ENCODE results near the gene NLRP13. TPM values are rescaled to one million over a fixed set of nuclear protein-coding genes. Genes with fewer than 3 reads are reported as not detected.

NLRP13 gene
- total and polyA plus RNA-seq, 4 donors = not detected

- H3K9me3 ChIP-seq (ENCODE audit: control insufficient read depth in 4 of 4, insufficient read depth in 3 of 4, low read length in 3 of 4) = peaks cover 0 to 14% (median 1%) of the 10 kb centered on the region in 4 donors
- no peak overlapping the region for H3K9ac ChIP-seq (ENCODE audit: insufficient read depth in 1 of 2, low read length in 2 of 2)
- no peaks in the 10 kb centered on the region for H3K27me3 ChIP-seq (ENCODE audit: control insufficient read depth in 3 of 3, insufficient read depth in 3 of 3, low read length in 2 of 3)
- ATAC-seq (ENCODE audit: insufficient read depth, low FRiP score) = no peak
- no peak for DNase-seq
- no peak overlapping the region for H3K4me3 ChIP-seq
- H3K4me1 ChIP-seq (ENCODE audit: control insufficient read depth in 5 of 5, insufficient read depth in 5 of 5, low read length in 5 of 5) = no peaks in the 10 kb centered on the region
- no peak overlapping the region for H3K27ac ChIP-seq (ENCODE audit: low read depth in 1 of 2, low read length in 1 of 2)
- TF ChIP-seq CTCF (IDR thresholded peaks at IDR 0.05; ENCODE audit: control extremely low read depth, extremely low read depth) = no peak
- H3K36me3 ChIP-seq (ENCODE audit: control insufficient read depth in 4 of 4, insufficient read depth in 4 of 4, low read length in 4 of 4) = no peaks in the 10 kb centered on the region
- WGBS, 2 donors = 49 to 52% methylated on average over 9 of the region's 9 CpGs
These were observed 18.4 kb downstream of the NLRP13 start for GRCh38 chr19:55913643-55914268.

GRCh38 chr19:55912916-55913315 lies 19.2 kb downstream of the NLRP13 start:
- peaks cover 0 to 12% (median 0%) of the 10 kb centered on the region in 4 donors for H3K9me3 ChIP-seq (ENCODE audit: control insufficient read depth in 4 of 4, insufficient read depth in 3 of 4, low read length in 3 of 4)
- no peak overlapping the region for H3K4me3 ChIP-seq
- no peak overlapping the region for H3K9ac ChIP-seq (ENCODE audit: insufficient read depth in 1 of 2, low read length in 2 of 2)
- TF ChIP-seq CTCF (IDR thresholded peaks at IDR 0.05; ENCODE audit: control extremely low read depth, extremely low read depth) = no peak
- H3K27ac ChIP-seq (ENCODE audit: low read depth in 1 of 2, low read length in 1 of 2) = no peak overlapping the region
- no peak for DNase-seq
- WGBS, 2 donors = 86 to 90% methylated on average over 7 of the region's 7 CpGs
- no peak for ATAC-seq (ENCODE audit: insufficient read depth, low FRiP score)
- H3K4me1 ChIP-seq (ENCODE audit: control insufficient read depth in 5 of 5, insufficient read depth in 5 of 5, low read length in 5 of 5) = no peaks in the 10 kb centered on the region
- no peaks in the 10 kb centered on the region for H3K36me3 ChIP-seq (ENCODE audit: control insufficient read depth in 4 of 4, insufficient read depth in 4 of 4, low read length in 4 of 4)
- no peaks in the 10 kb centered on the region for H3K27me3 ChIP-seq (ENCODE audit: control insufficient read depth in 3 of 3, insufficient read depth in 3 of 3, low read length in 2 of 3)

DNA sequence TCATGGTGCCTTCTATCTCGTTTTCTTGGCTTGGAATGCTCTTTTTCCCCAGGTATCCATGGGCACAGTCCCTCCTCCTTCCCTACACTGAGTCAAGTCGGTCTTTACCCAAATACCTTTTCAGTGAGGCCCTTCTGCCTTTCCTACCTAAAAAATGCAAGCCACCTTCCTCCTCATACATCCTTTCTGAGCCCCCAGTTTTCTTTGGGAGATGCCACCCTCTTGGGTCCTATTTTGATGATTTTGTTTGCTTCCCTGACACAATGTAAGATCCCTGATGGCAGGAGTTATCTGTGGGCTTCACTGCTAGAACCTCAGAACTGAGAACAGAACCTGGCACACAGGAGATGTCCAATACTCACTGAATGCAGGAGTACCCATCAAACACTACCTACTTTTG lies 22.3 kb downstream of the NLRP13 start:
- 37 to 40% methylated on average over 2 of the region's 2 CpGs for WGBS, 2 donors
- Histone ChIP-seq H3K4me1 (ENCODE audit: control insufficient read depth in 5 of 5, insufficient read depth in 5 of 5, low read length in 5 of 5) (no peaks in the 10 kb centered on the region), H3K9ac (ENCODE audit: insufficient read depth in 1 of 2, low read length in 2 of 2) (no peak overlapping the region), H3K9me3 (ENCODE audit: control insufficient read depth in 4 of 4, insufficient read depth in 3 of 4, low read length in 3 of 4) (peaks cover 0 to 16% (median 3%) of the 10 kb centered on the region in 4 donors), H3K27me3 (ENCODE audit: control insufficient read depth in 3 of 3, insufficient read depth in 3 of 3, low read length in 2 of 3) (no peaks in the 10 kb centered on the region), H3K27ac (ENCODE audit: low read depth in 1 of 2, low read length in 1 of 2) (no peak overlapping the region), H3K4me3 (no peak overlapping the region), H3K36me3 (ENCODE audit: control insufficient read depth in 4 of 4, insufficient read depth in 4 of 4, low read length in 4 of 4) (no peaks in the 10 kb centered on the region)
- no peak for TF ChIP-seq CTCF (IDR thresholded peaks at IDR 0.05; ENCODE audit: control extremely low read depth, extremely low read depth)
- ATAC-seq (ENCODE audit: insufficient read depth, low FRiP score) = no peak
- DNase-seq = no peak

DNA sequence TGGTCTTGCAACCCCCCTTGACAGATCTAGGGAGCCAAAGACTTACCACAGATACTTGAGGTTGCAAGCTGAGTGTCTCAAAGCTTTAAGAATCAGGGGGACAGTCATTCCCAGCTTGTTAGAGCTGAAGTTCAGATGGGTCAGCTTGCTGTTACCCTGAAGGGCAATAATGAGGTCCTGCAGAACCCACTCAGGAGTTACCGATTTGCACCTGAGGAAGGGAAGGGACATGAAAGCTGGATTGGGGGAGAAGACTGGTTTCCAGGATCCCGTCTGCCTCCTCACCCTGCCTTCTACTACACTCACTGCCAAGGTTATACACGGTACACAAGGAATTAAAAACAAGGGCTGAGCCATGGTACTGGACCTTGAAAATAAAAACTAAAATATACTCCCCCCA lies 24.4 kb downstream of the NLRP13 start:
- Histone ChIP-seq H3K4me1 (ENCODE audit: control insufficient read depth in 5 of 5, insufficient read depth in 5 of 5, low read length in 5 of 5) (no peaks in the 10 kb centered on the region), H3K27me3 (ENCODE audit: control insufficient read depth in 3 of 3, insufficient read depth in 3 of 3, low read length in 2 of 3) (no peaks in the 10 kb centered on the region), H3K9me3 (ENCODE audit: control insufficient read depth in 4 of 4, insufficient read depth in 3 of 4, low read length in 3 of 4) (peaks cover 0 to 13% (median 3%) of the 10 kb centered on the region in 4 donors), H3K4me3 (no peak overlapping the region), H3K27ac (ENCODE audit: low read depth in 1 of 2, low read length in 1 of 2) (no peak overlapping the region), H3K36me3 (ENCODE audit: control insufficient read depth in 4 of 4, insufficient read depth in 4 of 4, low read length in 4 of 4) (no peaks in the 10 kb centered on the region), H3K9ac (ENCODE audit: insufficient read depth in 1 of 2, low read length in 2 of 2) (no peak overlapping the region)
- no peak for DNase-seq
- WGBS, 2 donors = 82 to 92% methylated on average over 3 of the region's 3 CpGs
- TF ChIP-seq CTCF (IDR thresholded peaks at IDR 0.05; ENCODE audit: control extremely low read depth, extremely low read depth) = no peak
- ATAC-seq (ENCODE audit: insufficient read depth, low FRiP score) = no peak

All from lung (tissue), 12 donors.